HG02852 (cell line): ENCODE results near the gene ACBD6.
"Not testable (repeated sequence)": the region's sequence is repeated elsewhere in the genome, so short reads cannot be mapped to it uniquely, and the experiment has no call there.

ENCODE experiments used
- ATAC-seq: cut with Tn5 transposase; IDR thresholded peaks from one replicate; pipeline ENCODE4 v1.9.1; 2021; ENCODE audit warnings: mild to moderate bottlenecking, moderate library complexity; ENCODE audit not compliant: unreplicated experiment

The ACBD6 gene

DNA sequence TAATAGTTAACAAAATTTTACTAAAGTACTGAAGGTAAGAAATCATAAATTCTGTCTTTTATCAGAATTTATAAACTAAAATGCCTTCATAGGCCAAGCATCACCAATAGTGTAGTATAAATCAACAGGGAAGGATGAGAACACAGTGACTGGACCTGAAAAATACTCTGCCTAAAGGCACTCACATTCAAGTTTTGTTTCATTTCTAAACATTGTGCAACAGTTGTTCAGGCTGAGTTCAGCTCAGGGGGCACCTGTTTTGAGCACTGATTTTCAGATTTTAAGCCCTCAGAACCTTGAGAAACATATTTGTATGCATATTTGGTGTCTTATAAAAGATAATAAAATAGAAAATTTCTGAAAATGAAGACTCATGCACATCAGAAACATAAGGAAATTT is 12.4 kb downstream of the ACBD6 start:
- no peak for ATAC-seq

DNA sequence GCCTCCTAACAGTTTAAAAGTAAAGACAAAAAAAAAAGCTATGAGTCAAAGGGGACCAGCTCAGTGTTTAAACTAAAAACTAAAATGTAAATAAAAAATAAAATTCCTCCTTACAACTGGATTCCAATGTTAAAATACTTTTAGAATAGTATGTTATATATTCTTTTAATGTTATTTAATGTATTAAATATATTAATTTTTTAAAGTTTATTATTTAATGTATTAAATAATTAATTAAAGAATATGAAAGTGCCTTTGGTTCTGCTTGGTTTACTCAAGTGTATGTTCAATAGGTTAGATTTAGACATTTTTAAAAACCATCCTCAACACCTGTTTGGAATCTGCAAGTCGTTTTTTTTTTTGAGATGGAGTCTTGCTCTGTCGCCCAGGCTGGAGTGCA is 13.1 kb downstream of the ACBD6 start:
- no peak for ATAC-seq

DNA sequence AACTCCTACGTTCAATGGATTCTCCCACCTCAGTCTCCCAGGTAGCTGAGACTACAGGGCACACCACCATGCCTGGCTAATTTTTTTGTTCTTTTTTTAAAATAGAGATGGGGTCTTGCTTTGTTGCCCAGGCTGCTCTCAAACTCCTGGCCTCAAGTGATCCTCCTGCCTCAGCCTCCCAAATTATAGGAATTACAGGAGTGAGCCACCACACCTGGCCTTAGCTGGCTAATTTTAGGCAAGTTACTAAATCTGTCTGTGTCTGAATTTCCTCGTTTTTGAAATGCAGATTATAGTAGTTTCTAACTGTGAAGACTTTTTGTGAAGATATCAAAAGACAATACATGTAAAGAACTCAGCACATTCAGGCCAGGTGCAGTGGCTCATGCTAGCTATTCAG is 13.7 kb downstream of the ACBD6 start:
- ATAC-seq, result no peak

DNA sequence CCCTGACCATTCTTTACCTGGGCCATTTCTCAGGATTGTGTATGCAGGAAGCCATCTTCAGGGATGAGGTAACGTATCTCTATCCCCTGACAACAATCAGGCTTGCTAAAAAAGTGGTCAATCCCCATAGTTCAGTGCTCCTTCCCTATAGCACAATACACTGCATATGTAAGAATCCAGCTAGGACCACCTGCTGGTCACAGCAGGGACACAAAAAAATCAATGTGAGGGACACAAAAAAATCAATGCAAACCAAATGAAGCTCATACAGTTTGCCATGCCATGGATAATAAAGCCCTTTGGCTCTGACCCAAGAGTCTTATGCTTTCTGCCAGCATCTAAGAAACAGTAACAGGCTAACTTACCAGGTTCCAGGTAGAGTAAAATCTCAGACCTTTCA is 16.3 kb downstream of the ACBD6 start:
- ATAC-seq, result no peak

DNA sequence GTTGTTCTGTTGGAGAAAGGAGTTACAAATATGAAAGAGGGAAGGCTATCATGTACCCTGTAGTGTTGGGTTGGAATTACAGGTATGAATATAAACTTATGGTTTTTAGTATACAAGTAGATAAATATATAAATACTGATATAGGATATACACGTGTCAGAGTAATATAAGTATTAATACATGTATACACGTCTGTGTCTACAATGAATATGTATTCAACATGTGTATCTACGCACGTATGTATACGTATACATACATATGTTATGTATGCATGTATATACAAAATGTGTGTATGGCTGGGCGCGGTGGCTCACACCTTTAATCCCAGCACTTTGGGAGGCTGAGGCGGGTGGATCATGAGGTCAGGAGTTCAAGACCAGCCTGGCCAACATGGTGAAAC is 17.9 kb downstream of the ACBD6 start:
- ATAC-seq, result no peak

DNA sequence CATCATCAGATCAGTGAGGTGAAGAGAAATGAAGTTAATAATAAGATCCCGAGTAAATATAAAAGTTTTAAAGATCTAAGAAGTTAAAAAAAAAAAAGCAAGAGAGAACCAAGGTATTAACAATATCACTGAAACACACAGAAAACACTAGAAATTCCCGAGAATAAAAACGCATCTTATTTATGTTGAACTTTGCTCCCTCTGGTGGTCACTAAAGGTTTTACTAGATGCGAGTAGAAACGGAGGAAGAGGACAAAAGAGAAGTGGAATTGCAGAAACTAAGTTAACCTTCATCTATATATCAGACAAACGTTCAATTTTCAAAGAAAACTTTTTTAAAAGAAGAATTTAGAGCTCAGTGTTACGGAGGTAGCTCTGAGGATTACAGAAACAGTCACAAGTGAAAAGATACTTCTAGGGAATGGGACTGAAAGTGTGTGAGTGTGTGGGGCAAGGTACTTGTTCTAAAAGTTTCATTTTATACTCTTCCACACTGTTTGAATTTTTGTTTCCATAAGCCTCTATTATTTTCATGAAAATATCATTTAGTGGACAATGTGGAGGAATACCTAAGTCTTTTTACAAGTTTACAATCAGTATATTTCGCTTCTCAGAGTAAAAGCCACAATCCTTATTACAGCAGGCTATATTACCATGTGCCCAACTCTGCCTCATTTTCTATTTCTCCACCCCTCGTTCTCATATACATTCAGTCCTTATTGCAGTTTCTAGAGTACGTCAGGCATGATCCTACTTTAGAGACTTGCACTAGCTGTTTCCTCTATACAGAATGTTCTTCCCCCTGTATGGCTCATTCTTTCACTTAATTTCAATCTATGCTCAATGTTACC is 19.7 kb downstream of the ACBD6 start:
- no peak for ATAC-seq

- no peak for ATAC-seq
Observed at GRCh38 chr1:180470031-180470430, 32.3 kb downstream of the ACBD6 start.

GRCh38 chr1:180468311-180468710 is 34.1 kb downstream of the ACBD6 start:
- no peak for ATAC-seq

DNA sequence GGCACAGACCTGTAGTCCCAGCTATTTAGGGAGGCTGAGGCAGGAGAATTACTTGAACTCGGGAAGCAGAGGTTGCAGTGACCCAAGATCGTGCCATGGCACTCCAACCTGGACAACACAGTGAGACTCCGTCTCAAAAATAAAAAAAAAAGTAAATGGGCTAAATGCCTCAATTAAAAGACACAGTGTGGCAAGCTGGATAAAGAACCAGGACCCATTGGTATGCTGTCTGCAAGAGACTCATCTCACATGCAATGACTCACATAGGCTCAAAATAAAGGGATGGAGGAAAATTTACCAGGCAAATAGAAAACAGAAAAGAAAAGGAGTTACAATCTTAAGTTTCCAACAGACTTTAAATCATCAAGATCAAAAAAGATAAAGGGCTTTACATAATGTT is 40.3 kb downstream of the ACBD6 start:
- no peak for ATAC-seq

GRCh38 chr1:180461682-180462081 is 40.7 kb downstream of the ACBD6 start:
- not testable (repeated sequence) for ATAC-seq

GRCh38 chr1:180458807-180459206 is 43.6 kb downstream of the ACBD6 start:
- ATAC-seq, result no peak

DNA sequence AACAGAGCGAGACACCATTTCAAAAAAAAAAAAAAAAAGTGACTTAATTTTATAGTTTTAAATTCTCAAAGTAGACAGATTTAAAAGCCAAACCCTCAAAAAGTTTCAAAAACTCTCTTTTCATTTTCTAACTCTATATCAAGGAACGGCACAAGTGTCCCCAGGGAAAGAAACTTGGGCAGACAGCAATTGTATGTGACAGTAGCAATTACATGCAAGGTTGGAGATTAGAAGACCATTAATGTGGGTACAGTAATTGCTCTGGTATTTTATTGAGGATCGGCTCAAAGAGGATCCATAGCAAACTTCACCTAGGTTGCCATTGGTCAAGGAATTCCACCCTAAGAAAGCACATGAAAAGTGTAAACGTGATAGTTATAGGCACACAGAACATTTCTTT is 46.2 kb downstream of the ACBD6 start:
- ATAC-seq, result no peak

DNA sequence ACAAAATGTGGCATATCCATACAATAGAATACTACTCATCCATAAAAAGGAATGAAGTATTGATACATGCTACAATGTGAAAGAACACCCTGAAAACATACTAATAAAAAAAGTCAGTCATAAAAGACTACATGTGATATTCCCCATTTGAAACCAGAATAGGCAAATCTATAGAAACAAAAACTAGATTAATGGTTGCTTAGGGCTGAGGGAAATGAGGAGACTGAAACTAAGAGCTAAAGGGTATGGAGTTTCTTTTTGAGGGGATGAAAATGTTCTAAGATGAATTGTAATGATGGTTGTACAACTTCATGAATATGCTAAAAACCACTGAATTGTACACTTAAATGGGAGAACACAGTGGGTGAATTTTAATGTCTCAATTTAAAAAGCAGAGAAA is 50.9 kb downstream of the ACBD6 start:
- ATAC-seq, result no peak

- ATAC-seq, result no peak
Observed at GRCh38 chr1:180444522-180444921, 57.9 kb downstream of the ACBD6 start.

GRCh38 chr1:180440335-180440734 is 62.0 kb downstream of the ACBD6 start:
- ATAC-seq, result no peak

DNA sequence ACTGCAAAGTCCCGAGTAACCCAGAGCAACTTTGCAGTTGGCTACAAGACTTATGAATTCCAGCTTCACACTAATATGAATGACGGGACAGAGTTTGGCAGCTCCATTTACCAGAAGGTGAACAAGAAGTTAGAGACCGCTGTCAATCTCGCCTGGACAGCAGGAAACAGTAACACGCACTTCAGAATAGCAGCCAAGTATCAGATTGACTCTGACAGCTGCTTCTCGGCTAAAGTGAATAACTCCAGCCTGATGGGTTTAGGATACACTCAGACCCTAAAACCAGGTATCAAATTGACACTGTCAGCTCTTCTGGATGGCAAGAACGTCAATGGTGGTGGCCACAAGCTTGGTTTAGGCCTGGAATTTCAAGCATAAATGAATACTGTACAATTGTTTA is 66.8 kb downstream of the ACBD6 start:
- ATAC-seq, result no peak

GRCh38 chr1:180433873-180434272 is 68.5 kb downstream of the ACBD6 start:
- ATAC-seq, result no peak

DNA sequence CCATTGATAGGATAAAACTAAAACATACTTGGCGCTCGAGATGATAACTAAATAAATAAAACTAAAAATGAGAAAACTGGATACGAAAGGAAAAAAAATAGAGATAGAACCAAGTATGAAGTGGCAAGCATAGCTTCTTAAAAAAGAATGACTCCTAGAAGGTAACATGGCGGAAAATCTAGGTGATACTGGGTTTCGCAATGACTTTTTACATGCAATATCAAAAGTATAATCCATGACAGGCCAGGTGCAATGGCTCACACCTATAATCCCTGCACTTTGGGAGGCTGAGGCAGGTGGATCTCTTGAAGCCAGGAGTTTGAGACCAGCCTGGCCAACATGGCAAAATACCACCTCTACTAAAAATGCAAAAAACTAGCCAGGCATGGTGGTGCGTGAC is 70.7 kb downstream of the ACBD6 start:
- no peak for ATAC-seq

- ATAC-seq, result no peak
Observed at GRCh38 chr1:180428782-180429695, 73.3 kb downstream of the ACBD6 start.

GRCh38 chr1:180425952-180426351 is 76.4 kb downstream of the ACBD6 start:
- ATAC-seq, result no peak

- no peak for ATAC-seq
Observed at GRCh38 chr1:180424848-180425457, 77.4 kb downstream of the ACBD6 start.

GRCh38 chr1:180421614-180422013 is 80.8 kb downstream of the ACBD6 start:
- no peak for ATAC-seq
